ENCODE data around the gene STK31.
"Not testable (repeated sequence)": the region's sequence is repeated elsewhere in the genome, so short reads cannot be mapped to it uniquely, and the experiment has no call there.

Gene STK31

GRCh38 chr7:23802720-23803397, 92.8 kb downstream of the STK31 start:
- no peak for DNase-seq

- no peak for DNase-seq
Measured at GRCh38 chr7:23804707-23805106, 94.7 kb downstream of the STK31 start.

GRCh38 chr7:23808421-23808820, 98.4 kb downstream of the STK31 start:
- DNase-seq, result no peak

GRCh38 chr7:23810099-23810498, 100.1 kb downstream of the STK31 start:
- no peak for DNase-seq

GRCh38 chr7:23811540-23811939, 101.5 kb downstream of the STK31 start:
- DNase-seq, result no peak

- DNase-seq, result not testable (repeated sequence)
Measured at GRCh38 chr7:23828125-23828524, 118.1 kb downstream of the STK31 start.

GRCh38 chr7:23832733-23833132, 122.7 kb downstream of the STK31 start:
- not testable (repeated sequence) for DNase-seq

- no peak for DNase-seq
Measured at GRCh38 chr7:23833405-23833804, 123.4 kb downstream of the STK31 start.

GRCh38 chr7:23844837-23845236, 134.8 kb downstream of the STK31 start:
- not testable (repeated sequence) for DNase-seq

GRCh38 chr7:23852135-23852534, 142.1 kb downstream of the STK31 start:
- DNase-seq, result no peak

GRCh38 chr7:23852988-23853387, 143.0 kb downstream of the STK31 start:
- DNase-seq, result no peak

- DNase-seq, result peak in 2 of 58 donors; percentile 1 to 5
Measured at GRCh38 chr7:23863209-23863787, 153.3 kb downstream of the STK31 start.

GRCh38 chr7:23864973-23865372, 155.0 kb downstream of the STK31 start:
- DNase-seq, result no peak

GRCh38 chr7:23873306-23873705, 163.3 kb downstream of the STK31 start:
- DNase-seq, result no peak

GRCh38 chr7:23876526-23876925, 166.5 kb downstream of the STK31 start:
- not testable (repeated sequence) for DNase-seq
